Measurements from ENCODE around the gene WFIKKN1. TPM values are rescaled to one million over a fixed set of nuclear protein-coding genes. Genes with fewer than 3 reads are reported as not detected.

WFIKKN1 gene
- total and polyA plus RNA-seq, 2 experiments from 2014 or later, result 3.5 to 6.8 TPM

- H3K36me3 ChIP-seq (ENCODE audit: insufficient read depth), result no peaks in the 10 kb centered on the region
Observed at GRCh38 chr16:652454-653305, 21.9 kb downstream of the WFIKKN1 start.

More at GRCh38 chr16:652454-653305, 21.9 kb downstream of the WFIKKN1 start:
- TF ChIP-seq, protein P1, sequence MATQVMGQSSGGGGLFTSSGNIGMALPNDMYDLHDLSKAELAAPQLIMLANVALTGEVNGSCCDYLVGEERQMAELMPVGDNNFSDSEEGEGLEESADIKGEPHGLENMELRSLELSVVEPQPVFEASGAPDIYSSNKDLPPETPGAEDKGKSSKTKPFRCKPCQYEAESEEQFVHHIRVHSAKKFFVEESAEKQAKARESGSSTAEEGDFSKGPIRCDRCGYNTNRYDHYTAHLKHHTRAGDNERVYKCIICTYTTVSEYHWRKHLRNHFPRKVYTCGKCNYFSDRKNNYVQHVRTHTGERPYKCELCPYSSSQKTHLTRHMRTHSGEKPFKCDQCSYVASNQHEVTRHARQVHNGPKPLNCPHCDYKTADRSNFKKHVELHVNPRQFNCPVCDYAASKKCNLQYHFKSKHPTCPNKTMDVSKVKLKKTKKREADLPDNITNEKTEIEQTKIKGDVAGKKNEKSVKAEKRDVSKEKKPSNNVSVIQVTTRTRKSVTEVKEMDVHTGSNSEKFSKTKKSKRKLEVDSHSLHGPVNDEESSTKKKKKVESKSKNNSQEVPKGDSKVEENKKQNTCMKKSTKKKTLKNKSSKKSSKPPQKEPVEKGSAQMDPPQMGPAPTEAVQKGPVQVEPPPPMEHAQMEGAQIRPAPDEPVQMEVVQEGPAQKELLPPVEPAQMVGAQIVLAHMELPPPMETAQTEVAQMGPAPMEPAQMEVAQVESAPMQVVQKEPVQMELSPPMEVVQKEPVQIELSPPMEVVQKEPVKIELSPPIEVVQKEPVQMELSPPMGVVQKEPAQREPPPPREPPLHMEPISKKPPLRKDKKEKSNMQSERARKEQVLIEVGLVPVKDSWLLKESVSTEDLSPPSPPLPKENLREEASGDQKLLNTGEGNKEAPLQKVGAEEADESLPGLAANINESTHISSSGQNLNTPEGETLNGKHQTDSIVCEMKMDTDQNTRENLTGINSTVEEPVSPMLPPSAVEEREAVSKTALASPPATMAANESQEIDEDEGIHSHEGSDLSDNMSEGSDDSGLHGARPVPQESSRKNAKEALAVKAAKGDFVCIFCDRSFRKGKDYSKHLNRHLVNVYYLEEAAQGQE (IDR thresholded peaks at IDR 0.05; ENCODE audit: unreplicated experiment), result no peak
- TF ChIP-seq ZNF114 (CRISPR knock-in tag; IDR thresholded peaks at IDR 0.05), result no peak
- TF ChIP-seq JUNB (IDR thresholded peaks at IDR 0.05; ENCODE audit: unreplicated experiment), result no peak
- no peak for TF ChIP-seq ETS1 (IDR thresholded peaks at IDR 0.05)
- TF ChIP-seq, protein P2, sequence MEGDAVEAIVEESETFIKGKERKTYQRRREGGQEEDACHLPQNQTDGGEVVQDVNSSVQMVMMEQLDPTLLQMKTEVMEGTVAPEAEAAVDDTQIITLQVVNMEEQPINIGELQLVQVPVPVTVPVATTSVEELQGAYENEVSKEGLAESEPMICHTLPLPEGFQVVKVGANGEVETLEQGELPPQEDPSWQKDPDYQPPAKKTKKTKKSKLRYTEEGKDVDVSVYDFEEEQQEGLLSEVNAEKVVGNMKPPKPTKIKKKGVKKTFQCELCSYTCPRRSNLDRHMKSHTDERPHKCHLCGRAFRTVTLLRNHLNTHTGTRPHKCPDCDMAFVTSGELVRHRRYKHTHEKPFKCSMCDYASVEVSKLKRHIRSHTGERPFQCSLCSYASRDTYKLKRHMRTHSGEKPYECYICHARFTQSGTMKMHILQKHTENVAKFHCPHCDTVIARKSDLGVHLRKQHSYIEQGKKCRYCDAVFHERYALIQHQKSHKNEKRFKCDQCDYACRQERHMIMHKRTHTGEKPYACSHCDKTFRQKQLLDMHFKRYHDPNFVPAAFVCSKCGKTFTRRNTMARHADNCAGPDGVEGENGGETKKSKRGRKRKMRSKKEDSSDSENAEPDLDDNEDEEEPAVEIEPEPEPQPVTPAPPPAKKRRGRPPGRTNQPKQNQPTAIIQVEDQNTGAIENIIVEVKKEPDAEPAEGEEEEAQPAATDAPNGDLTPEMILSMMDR (conservative IDR thresholded peaks at IDR 0.05; ENCODE audit: low read depth in 2 of 2), result no peak
- no peak for TF ChIP-seq EZH2 (IDR thresholded peaks at IDR 0.05; ENCODE audit: low read depth, unreplicated experiment)
- no peak for TF ChIP-seq ZNF331 (CRISPR knock-in tag; IDR thresholded peaks at IDR 0.05; ENCODE audit: low read depth)
- Mint-ChIP-seq H3K4me1 (no peaks in the 10 kb centered on the region), H3K36me3 (ENCODE audit: low read depth) (no peaks in the 10 kb centered on the region; the same call in 2 of the 3 replicates), H3K9me3 (no peaks in the 10 kb centered on the region), H3K4me3 (no peak overlapping the region), H3K27me3 (ENCODE audit: insufficient read depth, low read depth, poor library complexity) (peaks cover 5% of the 10 kb centered on the region), H3K27ac (no peak overlapping the region)
- no peak for ATAC-seq
- Histone ChIP-seq H4K20me1 (replicated peaks; ENCODE audit: insufficient read depth) (no peaks in the 10 kb centered on the region), H3K27me3 (ENCODE audit: insufficient read depth) (no peaks in the 10 kb centered on the region), H3K4me1 (ENCODE audit: insufficient read depth) (no peaks in the 10 kb centered on the region; the same call in 1 of the 2 replicates), H3K4me3 (no peak overlapping the region), H3K9me2 (ENCODE audit: insufficient read depth) (no peaks in the 10 kb centered on the region), H3K79me2 (replicated peaks; ENCODE audit: insufficient read depth) (no peaks in the 10 kb centered on the region), H3K4me2 (no peak overlapping the region), H3F3A (replicated peaks; ENCODE audit: low read depth) (peaks cover 11% of the 10 kb centered on the region; the same call in 1 of the 2 replicates), H2AFZ (no peak overlapping the region), H3K27ac (ENCODE audit: low read depth) (no peak overlapping the region)
- DNase-seq (ENCODE audit: low spot score), result no peak

All from GM23338 (cell line).